ENCODE data around the gene SPATS2L.
A peak's percentile ranks its signal among the peaks of the same experiment; 100 is the strongest.

Gene SPATS2L

DNA sequence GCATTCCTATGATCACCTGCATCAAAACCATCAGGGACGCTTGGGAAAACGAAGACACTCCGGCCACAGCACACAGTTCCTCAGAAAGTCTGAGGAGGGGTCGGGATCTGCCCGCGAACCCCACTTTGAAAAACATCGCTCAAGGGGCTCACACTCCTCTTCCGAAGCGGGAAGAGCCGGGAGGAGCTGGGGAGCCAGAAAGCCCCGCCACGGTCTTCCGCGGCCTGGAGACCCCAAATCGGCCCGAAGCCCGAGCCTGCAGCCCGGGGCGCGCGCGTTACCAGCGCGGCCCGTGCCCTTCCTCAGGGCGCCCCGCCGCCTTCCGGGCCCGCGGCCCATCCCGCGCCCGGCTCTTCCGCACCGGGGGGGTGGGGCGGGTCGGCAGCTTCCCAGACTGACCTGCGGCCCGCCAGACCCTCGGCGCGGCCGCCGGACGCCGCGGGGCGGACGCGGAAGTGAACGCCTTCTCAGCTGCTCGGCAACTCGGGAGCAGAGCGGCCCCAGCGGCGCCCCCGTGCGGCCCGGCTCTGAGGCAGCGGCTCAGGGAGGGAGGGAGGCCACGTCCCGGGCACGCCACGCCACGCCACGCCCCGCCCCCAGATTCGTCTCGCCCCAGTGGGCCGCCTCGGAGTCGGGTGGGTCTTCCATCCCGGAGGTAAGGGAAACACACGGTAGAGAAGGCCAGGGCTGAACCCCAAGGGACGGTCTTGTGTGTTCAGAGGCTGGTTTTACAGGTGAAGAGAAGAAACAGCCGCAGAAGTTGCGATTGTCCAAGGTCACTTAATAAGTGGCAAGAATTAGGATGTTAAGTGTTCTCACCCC is 203.3 kb downstream of the SPATS2L start, which contains the start of gene KCTD18:
Gene KCTD18 (minus strand): TSS at position 457 of the 822 bp plus-strand sequence. CDS start 3,052 bp downstream, outside the sequence.
- DNase-seq (ENCODE audit: low read depth), result peak; percentile 76

DNA sequence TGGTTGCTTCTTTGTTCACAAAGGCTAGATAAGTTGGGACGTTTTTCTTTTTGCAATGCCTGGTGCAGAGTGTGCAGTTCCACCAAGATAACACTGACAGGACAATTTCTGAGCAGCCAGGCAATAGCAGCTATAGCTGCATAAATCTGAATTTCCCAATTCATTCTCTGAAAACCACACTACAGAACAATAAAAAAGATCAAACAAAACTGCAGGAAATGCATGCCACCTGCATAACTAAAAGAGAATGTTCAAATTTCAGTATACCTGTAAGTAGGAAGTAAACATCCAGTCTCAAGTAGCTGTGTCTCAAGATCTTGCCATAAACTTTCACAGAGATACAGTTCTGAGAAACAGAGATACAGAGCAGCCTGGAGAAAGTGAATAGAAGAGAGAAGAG is 208.7 kb downstream of the SPATS2L start:
- no peak for DNase-seq (ENCODE audit: low read depth)

DNA sequence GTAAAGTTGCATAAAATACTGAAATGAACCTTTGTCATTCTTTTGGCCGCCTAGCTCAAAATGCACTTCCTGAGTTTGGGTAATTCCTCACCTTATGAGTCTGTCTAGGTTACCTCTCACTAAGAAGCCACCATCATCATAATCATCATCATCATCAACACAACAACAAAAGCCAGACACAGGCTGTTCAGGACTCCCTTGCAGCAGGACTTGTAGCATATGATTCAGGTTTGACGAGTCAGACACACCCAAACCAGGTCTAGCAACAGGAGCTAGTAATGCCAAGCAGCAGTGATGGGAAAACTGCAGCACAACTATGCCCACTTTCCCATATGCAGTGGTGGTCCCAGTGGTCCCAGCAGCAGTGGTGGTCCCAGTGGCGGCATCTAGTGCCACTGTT is 216.7 kb downstream of the SPATS2L start:
- DNase-seq (ENCODE audit: low read depth), result no peak

DNA sequence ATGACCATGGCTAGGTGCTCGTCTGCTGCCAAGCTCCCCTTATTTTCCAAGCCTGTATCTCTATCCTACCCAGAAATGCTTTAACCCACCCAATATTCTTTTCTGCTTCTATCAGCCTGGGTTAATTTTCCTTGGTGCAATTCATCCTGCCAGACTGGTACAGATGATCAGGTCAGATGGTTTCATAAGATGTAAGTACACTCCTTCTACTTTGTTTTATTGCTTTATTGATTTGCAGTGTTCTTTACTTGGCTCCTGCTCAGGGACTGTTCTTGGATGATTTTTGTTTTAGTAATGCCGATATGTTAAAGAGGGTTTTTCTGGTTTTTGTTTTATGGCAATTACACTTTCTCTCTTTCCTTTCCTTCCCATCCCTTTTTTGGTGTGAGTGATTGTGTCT is 217.1 kb downstream of the SPATS2L start:
- DNase-seq (ENCODE audit: low read depth), result no peak

DNA sequence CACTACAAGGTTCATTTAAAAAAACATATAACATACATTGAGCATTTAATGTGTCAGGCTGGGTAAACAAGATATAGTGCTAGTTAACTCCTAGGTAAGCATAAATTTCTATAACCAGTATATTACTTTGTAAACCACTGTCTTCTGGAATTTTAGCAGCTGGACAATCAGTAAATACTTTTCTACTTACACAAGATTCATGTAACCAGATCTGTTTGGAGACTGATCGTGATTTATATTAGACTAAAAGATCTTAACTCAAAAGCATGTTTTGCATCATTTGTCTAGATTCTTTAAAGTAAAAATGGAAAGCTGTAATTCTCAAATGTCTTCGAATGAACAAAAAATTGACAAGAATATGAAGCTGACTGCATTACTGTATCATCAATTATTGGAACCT is 218.6 kb downstream of the SPATS2L start:
- no peak for DNase-seq (ENCODE audit: low read depth)

DNA sequence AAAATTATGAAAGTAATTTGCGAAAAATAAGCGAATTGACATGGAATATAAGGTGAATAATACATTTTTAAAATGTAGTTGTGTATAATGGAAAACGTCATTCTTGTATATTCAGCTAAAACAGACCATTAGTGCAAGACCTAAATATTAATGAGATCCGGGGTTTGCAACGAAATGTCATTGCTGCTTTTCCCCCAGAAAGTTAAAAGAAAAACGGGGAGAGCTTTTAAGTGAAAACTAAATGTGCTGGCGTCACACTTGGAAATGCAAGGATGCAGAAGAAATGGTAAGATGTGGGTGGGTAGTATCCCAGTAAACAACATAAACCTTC is 219.0 kb downstream of the SPATS2L start:
- DNase-seq (ENCODE audit: low read depth), result no peak

DNA sequence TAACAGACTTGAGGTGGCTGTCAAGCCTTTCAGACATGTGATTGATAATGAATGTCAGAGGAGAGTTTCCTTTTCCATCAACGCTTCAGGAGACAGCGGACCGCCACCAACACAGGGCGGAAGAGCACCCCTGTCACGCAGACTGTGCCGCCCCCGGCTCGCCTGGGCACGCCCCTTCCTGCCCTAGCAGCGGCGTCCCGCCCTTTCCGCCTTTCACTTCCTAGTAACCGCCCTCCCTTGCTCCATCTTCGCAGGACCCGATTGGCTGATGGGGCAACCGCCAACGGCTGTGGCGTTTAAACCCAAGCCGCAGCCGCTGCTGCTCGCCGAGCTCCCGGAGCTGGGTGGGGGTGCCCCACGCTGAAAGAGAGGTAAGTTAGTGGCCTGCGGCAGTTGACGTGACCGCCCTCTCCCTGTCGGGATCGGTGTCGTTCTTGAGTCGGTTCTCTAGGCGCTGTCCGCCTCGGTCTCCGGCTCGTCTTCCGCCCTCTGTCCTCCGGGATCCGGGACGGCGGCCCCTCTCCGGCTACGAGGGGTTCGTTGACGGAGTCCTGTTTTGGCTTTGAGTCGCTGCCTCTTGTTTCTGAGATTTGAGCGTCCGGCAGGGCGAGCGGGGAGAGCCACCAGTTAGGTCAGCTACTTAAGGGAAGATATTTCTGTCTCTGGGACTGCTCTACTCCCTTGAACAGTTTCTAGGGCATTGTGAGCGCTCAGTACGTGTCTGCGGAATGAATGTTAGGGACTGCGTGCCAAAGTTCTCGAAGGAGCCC is 219.6 kb downstream of the SPATS2L start, which contains the start of gene SGO2:
Gene SGO2 (plus strand): TSS at position 326 of the 770 bp plus-strand sequence. CDS start 6,769 bp downstream, outside the sequence.
- peak; percentile 83 for DNase-seq (ENCODE audit: low read depth)

DNA sequence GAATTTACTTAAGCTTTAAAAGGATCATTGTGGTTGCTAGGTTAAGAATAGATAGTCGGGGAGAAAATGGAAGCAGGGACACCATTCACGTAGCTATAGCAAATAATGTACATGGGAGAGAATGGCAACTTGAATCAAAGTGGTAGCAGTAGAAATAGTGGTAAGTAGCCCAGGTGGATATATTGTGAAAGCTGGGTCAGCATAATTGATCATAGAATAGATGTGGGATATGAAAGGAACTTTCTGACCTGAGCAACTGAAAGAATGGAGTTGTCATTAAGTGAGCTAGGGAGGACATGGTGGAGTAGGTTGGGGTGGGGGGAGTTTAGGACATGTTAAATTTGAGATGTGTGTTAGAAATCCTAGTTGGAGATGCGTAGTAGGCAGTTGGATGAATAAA is 221.7 kb downstream of the SPATS2L start:
- DNase-seq (ENCODE audit: low read depth), result no peak

Data from fibroblast of the conjunctiva (primary cell).